ENCODE results near the gene NKPD1.

Gene NKPD1

DNA sequence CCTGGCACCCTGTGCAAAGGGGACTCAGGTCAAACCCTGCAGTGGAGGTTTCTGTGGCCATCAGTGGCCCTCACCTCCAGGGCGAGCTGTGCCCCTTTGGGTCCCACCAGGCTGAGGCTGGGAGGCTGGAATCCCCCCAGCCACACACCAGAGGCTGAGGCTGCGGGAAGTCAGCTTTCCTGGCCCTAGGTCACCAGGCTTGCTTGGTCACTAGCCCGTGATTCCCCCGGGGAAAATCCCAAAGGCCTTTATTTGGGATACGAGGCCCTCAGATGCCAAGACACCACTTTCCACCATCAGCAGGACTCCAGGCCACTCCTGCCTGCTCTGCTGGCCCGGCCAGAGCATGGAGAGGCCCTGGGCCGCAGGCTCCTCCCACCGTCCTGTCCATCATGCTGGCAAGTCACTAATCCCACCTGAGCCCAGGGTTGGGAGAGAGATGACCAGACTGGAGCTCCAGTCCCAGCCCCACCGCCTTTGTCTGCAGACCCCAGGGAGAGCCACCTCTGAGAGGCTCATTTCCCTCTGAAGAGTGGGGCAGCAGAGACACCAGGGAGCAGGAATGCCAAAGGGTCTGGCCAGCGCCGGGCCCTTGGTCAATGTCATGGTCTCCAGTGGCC is 4.7 kb downstream of the NKPD1 start:
- no peak for DNase-seq (ENCODE audit: low spot score)

DNA sequence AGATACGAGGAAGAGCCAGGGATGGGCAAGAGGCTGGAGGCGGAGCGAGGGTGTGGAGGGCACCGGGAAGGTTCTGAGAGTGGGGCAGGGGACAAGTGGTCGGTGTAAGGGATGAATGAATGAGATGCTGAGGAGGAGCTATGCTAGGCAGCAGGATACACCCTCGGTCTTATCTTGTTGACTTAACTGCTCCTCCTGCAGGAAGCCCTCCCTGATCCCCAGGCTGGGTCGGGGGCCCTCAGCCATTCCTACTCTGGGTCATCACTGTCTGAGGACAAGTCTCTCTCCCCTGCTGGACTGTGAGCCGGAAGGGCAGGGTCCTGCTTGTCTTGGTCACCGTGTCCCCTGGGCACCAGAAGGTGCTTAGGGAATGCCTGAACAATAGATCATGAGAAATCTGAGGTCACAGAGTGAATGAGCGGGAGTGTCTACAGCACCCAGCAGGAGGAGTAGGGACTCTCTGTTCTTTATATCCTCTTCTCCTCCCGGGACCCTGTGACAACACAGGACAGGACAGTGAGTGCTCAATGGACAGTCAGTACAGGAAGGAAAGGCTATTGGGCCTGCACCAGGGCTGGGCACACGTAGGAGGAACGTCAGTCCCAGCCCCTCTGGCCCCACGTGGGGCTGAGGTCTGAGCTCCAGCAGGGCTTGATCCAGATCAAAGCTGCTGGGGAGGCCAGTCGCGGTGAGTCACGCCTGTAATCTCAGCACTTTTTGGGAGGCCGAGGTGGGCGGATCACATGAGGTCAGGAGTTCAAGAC is 6.5 kb downstream of the NKPD1 start:
- no peak for DNase-seq (ENCODE audit: low spot score)

DNA sequence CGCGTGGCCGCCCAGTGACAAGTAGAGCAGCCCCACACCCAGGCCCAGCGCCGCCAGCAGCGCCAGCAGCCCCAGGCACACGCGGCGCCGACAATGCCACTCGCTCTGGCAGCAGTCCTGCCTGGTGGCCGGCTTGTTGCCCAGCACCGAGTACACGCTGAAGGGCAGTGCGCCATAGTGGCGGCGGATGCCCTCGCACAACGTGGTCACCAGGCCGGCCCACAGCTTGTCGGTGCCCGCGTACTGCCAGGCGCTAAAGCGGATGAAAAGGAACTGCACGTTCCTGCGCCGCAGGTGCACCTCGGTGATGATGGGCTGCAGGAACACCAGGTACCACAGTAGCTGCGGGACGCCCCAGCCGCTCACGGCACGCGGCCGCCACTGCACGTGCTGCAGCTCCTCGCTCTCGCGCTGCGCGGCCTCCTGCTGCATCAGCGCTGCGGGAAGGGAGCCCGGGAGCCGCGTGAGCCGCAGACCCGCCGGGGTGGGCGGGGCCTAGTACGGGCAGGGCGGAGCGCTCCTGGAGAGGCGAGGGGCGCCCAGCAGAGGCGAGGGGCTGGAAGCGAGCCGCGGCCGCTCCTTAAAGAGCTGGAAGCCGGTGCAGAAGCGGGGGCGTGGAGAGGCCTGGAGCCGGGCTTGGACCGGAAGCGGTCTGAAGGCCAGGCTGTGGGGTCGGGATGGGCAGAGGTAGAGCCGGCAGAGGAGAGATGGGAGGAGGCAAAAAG is 7.3 kb downstream of the NKPD1 start:
- peak; percentile 23 for DNase-seq (ENCODE audit: low spot score)

DNA sequence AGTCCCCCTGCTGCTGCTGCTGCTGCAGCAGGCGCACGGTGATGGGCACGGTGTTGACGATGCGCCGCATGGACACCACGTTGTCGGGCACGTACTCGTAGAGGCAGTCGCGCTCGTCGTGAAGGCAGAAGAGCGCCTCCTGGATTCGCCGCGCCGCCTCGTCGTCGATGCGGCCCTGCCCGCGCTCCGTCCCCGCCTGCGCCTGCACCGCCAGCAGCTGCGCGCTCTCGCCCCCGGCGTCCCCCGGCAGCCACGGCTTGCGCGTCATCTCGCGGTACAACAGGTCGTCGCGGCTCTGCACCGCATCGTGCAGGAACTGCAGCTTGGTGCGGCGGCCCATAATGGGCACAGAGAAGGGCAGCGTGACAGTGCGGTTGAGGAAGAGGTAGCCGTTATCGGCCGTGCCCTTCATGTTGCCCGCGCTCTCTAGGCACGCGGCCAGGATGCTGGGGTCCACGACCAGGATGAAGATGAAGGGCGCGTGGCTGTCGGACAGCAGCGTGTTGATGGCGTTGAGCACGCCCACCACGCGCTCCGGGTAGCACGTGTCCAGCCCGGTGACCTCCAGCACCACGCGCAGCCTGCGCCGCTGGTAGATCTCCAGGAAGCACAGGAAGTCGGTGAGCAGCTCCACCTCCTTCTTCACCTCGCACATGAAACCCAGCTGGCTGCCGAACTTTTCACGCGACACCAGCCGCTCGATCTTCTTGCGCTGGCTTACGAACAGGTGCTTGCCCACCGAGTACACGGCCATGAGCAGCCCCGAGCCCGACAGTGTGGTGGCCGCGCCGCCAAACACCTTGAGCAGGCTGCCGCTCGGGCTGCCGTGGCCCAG is 8.1 kb downstream of the NKPD1 start:
- DNase-seq (ENCODE audit: low spot score): no peak

DNA sequence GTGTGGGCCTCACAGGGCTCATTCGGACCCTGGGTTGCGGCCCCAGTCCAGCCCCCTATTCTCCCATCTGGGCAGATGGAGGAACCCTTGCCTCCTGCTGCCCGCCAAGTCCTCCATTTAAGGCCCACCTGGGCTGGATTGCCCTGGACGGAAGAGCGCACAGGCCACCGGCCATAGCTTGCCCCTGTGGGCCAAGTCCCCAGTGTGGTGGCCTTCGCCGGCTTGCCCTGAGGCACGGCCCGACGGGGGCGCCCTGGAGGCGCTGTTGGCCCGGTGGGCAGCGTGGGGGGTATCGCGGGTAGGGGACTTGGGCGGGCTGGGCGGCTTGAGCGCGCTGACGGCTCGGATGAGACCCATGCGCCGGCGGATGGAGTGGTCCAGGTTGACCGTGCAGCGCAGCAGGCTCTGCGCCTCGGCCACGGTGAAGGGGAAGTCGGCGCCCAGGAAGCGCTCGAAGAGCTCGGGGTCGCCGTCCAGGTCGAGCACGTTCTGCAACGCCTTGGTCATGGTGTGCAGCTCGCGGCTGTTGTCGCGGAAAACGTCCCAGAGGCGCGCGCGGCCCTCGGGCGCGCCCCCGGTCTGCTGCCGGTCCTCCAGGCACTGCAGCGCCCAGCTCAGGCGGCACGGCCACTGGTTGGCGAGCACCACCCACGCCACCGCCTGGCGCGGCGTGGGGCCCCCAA is 8.8 kb downstream of the NKPD1 start:
- no peak for DNase-seq (ENCODE audit: low spot score)

DNA sequence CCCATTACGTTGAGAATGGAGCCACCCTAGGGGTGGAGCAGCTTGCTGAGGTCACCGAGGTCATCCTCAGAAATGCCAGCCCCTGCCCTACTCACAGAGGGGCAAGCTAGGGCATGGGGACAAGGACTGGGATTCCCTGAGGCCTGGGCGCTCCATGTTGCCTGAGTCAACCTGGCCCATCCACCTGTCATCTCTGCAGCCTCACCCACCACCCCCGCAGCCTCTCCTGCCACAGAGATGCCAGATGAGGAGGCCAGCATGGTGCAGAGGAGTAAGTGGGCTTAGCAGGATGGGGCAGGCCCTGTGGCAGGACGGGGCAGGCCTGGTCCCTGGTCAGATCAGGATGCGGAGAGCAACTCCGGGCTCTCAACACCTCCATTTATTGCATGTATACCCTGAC is 9.5 kb downstream of the NKPD1 start:
- no peak for DNase-seq (ENCODE audit: low spot score)

DNA sequence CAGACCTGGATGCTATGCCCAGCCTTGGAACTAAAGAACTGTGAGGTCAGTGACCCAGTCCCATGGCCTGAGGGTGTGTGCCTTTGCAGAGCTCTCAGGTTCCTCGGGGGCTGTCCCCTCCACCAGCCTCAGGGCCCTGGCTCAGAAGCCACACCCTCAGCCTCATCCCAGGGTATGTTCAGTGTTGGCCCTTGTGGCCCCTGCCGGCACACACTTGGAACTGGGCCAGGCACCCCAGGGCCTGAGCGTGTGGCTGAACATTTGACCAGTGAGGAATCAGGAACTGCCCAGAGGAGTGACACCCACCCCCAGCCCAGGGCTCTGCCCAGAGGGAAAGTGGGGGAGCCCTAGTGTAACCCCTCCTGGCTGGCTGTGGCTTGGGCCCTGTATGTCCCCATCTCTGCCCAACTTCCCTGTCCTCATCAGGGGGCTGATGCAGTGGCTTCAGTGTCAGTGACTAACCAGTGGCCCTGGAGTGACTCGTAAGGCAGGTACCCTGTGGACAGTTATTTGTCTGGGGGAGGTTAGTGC is 10.0 kb downstream of the NKPD1 start:
- no peak for DNase-seq (ENCODE audit: low spot score)

DNA sequence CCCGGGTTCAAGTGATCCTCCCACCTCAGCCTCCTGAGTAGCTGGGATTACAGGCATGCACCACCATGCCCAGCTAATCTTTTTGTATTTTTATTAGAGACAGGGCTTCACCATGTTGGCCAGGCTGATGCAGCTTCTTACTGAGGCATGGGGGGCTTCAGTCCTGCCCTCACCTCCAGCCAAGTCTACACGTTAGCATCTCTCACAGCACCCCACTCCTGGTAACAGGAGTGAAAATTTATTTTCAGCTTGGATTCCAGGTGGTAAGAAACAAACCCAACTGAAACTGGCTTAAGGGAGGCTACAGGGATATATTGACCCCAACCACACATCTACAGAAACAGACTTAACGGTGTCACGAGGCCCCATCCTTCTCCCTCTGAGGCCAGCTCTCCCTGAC is 10.6 kb downstream of the NKPD1 start:
- DNase-seq (ENCODE audit: low spot score): no peak

DNA sequence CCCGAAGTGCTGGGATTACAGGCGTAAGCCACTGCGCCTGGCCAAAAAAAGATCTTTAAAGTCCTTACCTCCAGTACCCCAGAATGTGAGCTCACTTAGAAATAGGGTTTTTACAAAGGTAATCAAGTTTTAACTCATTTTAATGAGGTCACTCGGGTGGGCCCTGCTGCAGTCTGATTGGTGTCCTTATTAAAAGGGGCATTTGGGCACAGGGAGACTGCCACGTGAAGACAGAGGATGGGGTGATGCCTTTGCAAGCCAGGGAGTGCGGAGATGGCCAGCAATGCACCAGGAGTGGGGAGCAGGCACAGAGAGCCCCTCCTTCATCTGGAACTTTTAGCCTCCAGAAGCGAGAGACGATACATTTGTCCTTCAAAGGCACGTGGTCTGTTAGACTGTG is 11.7 kb downstream of the NKPD1 start:
- DNase-seq (ENCODE audit: low spot score): no peak

DNA sequence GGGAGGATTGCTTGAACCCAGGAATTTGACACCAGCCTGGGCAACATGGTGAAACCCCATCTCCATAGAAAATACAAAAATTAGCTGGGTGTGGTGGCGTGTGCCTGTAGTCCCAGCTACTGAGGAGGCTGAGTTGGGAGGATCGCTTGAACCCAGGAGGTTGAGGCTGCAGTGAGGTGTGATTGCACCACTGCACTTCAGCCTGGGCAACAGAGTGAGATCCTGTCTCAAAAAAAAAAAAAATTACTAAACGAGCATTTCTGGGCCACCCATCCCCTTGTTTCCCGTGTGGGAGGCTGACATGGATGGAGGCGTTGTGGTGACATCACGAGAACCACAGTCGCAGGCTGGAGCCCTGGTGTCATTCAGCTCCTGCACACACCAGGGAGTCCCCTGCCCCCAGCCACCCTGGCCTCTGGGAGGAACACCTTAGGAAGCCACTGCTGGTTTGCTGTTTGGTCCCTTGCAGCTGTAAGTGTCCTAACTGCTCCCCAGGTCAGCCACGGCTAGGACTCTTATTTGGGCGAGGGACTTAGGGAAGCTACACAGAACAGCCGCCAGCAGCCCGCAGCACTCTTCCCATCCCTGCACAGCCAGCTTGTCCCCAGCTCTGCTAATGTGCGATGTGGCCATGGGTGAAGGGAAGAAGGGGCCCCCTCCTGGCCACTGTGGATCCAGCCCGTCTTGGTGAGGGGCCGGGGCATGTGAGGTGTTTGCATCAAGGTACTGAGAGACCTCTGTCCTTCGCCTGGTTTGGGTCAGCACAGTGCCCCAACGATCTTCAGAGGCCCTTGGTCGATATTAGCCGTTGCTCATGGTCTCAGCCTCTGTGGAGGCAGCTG is 12.7 kb downstream of the NKPD1 start:
- DNase-seq (ENCODE audit: low spot score): no peak

DNA sequence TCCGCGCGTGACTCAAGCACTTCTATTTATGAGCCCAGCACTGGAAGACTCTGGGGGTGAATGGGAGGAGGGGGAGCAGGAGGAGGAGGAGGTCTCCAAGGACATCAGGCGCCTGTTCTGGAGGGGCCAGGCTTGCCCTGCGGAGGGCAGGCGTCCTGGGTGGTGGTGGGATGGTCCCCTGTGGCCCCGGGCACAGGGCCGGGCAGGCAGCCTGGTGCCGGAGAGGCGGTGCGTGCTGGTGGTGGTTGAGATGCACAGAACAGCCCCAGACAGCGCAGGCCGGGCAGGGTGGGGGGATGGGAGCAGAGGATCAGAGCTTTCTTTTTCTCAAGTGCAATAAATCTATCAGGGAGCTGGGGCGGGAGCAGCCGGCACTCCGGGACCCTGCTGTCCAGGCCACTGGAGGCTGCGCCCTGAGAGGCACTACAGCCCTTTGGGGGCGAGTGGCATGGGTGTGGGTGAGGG is 14.0 kb downstream of the NKPD1 start:
- no peak for DNase-seq (ENCODE audit: low spot score)

DNA sequence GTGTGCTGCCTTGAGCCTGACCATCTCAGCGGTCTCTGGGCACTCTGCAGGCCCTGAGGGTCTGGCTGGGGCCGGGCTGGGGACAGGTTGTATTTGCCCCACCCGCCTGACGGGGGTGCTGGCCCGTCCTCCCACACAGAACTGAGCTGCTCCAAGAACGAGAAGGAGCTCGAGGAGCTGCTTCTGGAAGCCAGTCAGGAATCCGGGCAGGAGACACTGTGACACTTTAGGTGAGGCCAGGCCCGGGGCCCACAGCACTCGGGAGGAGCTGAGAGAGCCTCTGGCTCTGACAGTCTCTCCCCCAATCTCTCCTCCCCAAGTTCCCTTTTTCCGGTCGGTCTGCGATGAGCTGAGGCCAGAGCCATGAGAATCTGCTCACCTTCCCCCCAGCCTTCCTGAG is 14.5 kb downstream of the NKPD1 start:
- no peak for DNase-seq (ENCODE audit: low spot score)

DNA sequence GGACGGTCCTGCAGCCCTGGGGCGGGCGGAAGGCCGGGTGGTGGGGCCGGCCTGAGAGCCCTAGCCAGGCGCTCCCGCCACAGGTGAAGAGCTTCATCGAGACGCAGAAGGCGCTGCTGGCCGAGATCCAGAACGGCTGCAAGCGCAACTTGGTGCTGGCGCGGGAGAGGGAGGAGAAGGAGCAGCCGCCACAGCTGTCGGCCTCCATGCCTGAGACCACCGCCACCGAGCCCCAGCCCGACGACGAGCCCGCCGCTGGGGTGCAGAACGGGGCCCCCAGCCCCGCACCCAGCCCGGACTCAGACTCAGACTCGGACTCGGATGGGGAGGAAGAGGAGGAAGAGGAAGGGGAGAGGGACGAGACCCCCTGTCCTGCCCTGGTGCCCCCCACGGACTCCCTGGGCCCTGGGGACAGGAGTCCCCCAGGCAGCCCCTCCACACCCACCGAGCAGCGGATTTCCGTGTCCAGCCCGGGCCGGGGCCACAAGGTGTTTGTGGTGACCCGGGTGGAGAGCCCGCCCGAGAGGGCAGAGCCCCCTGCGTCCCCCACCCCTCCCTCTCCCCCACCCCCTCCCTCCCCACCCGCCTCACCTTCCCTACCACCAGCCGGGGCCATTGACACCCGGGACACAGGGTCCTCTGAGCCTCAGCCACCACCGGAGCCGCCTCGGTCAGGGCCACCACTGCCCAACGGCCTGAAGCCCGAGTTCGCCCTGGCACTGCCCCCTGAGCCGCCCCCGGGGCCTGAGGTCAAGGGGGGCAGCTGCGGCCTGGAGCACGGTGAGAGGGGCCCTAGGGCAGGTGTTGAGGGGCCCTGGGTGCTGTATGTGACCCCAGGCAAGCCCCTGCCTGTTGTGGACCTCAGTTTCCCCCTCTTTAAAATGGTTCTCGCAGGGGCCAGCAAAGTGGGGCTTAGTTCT is 15.3 kb downstream of the NKPD1 start:
- DNase-seq (ENCODE audit: low spot score): no peak

DNA sequence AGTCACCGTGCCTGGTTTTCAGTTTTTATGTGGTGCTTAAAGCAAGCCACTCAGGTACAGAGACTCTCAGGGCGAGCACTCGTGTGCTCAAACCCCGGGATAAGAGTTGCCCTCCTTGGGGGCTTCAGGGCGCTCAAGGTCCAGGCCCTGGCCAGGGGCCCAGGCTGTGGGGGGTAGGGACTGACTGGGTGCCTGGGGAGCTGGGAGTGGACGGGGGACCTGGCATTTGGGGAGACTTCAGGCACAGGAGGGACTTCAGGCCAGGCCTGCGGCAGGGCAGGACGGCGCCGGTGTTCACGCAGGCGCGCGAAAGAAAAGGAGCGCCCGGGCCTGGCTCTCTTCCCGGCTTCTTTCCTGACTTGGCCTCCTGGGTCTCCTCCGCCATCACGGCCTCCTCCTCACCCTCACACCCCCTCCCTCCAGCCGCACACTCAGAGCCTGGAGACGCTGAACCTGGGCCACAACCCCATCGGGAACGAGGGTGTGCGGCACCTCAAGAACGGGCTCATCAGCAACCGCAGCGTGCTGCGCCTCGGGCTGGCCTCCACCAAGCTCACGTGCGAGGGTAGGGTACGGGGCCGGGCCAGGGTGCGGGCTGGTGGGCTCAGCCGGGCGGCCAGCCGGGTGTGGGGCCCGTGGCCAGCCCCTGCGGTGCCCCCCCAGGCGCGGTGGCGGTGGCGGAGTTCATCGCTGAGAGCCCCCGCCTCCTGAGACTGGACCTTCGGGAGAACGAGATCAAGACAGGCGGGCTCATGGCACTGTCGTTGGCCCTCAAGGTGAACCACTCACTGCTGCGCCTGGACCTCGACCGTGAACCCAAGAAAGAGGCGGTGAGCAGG is 16.1 kb downstream of the NKPD1 start:
- DNase-seq (ENCODE audit: low spot score): no peak

DNA sequence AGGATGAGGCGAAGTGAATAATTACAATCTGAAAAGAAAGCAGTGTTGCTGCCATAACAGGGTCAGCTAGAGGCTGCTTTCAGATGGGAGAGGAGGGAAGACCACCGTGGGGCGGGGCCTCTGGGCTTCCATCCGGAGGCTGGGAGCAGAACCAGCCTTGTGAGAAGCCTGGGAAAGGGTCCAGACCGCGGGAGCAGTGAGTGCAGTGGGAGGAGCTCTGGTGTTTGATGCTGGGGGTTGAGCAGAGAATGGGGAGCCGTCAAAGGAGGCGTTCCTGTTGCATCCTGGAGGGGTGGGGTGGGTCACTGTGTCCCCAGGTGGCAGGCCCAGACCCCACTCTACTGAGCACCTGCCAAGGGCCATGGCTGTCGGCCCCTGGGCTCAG is 18.1 kb downstream of the NKPD1 start:
- no peak for DNase-seq (ENCODE audit: low spot score)

DNA sequence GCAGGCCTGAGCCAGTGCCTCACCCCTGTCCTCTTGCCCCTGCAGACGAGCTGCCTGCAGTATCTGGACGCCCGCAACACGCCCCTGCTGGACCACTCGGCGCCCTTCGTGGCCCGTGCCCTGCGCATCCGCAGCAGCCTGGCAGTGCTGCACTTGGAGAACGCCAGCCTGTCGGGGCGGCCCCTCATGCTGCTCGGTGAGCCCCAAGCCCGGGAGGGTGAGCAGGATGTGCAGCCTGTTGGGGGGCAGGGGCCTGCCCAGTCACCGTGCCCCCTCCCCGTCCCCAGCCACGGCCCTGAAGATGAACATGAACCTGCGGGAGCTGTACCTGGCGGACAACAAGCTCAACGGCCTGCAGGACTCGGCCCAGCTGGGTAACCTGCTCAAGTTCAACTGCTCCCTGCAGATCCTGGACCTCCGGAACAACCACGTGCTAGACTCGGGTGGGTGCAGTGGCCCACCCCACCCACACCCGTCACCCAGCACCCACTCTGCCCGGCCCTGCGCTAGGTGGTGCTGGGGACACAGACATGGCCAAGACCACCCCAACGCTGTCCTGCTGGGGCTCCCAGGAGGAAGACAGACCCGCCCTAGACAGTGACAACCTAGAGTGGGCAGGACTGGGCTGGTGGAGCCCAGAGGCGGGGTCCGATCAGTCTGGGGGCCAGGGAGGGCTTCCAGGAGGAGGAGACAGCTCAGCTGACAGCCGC is 18.6 kb downstream of the NKPD1 start:
- DNase-seq (ENCODE audit: low spot score): no peak

DNA sequence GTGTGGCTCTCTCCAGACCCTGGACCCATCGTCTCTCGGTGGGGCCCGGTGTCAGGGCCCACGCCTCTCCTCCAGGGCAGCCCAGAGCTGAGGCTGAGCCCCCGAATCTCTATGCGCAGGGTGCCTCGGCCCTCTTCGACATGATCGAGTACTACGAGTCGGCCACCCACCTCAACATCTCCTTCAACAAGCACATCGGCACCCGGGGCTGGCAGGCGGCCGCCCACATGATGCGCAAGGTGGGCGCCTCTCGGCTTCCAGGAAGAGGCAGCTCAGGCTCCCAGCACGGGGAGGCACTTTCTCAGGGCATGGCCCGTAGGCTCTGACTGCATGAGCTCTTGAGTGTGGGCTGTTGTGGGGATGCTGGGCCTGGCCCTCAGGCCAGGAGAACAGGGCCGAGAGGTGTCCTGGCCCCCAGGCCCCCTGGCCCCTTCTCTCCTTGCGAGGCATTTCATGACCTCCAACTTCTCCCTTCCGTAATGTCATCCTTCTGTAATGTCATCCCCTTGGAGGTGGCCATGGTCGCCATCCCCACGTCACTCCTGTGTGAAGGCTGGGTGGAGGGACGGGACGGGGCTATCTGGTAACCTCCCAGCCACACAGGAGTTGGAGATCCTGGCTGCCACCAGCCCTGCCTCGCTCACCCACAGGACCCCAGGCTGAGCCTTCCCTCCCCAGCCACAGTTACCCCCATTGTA is 19.4 kb downstream of the NKPD1 start:
- DNase-seq (ENCODE audit: low spot score): no peak

Measured in pons (tissue), 1 donor.